HepG2 (cell line): ENCODE measurements around the gene CAST. TPM values are rescaled to one million over a fixed set of nuclear protein-coding genes. Genes with fewer than 3 reads are reported as not detected.
"Not testable (repeated sequence)": the region's sequence is repeated elsewhere in the genome, so short reads cannot be mapped to it uniquely, and the experiment has no call there.

ENCODE experiments used
- ATAC-seq: fragments of 200-7000 bp; cut with Tn5 transposase; 3 replicates; pipeline ENCODE4 v1.9.1; 2020; ENCODE audit warnings: mild to moderate bottlenecking, moderate library complexity
- BruUV-seq: library from RNA; stranded (reverse); fragments of 400-500 nt; replicated peaks from 2 replicates; lab custom pipeline; 2021; lab: Mats Ljungman, UMichigan
- CTCF ChIA-PET: fragments of 300-600 bp; formaldehyde crosslinking; extraction: SDS; loops from one replicate; lab custom pipeline; 2021; ENCODE audit warnings: low total read pairs, inconsistent platforms, low intra/inter-chr PET ratio; lab: Yijun Ruan, JAX
- POLR2A ChIA-PET: fragments of 350-600 bp; sonication (Branson Sonifier 250); formaldehyde crosslinking; loops from one replicate; lab custom pipeline; 2020; ENCODE audit warnings: antibody characterized with exemption, inconsistent platforms; lab: Yijun Ruan, JAX
- DNase-seq: peaks from one replicate; pipeline ENCODE4 v3.0.0-alpha.2; 2015; ENCODE audit warnings: low spot score
- FAIRE-seq: peaks from 3 replicates; lab custom pipeline; 2011; peaks lifted over from hg19 to GRCh38; lab: Jason Lieb, UNC
- H2AFZ ChIP-seq: one replicate; pipeline ENCODE4 v1.6.1; 2011; ENCODE audit warnings: low read length, inconsistent platforms
- H3K27ac ChIP-seq: fragments of 300-600 bp; 3 replicates; pipeline ENCODE4 v1.8.0; 2011; ENCODE audit warnings: mixed run types, mild to moderate bottlenecking, mixed read lengths, low read length, inconsistent platforms; ENCODE audit not compliant: insufficient read depth; ENCODE audit errors: extremely low read length
- H3K27me3 ChIP-seq, 2 experiments: fragments of 200-600 bp in 1 of 2; 2 replicates in 1 of 2; 3 replicates in 1 of 2; pipeline versions ENCODE4 v1.6.0 to v1.8.0; 2011; ENCODE audit warnings: low read length in 2 of 2, mild to moderate bottlenecking in 2 of 2, moderate library complexity in 2 of 2, inconsistent platforms in 1 of 2; ENCODE audit not compliant: insufficient read depth in 2 of 2, control insufficient read depth in 1 of 2
- H3K36me3 ChIP-seq, 2 experiments: fragments of 200-600 bp in 1 of 2; replicated peaks in 1 of 2; 2 replicates in 1 of 2; 3 replicates in 1 of 2; pipeline versions ENCODE4 v1.5.1 to v1.8.0; 2011; ENCODE audit warnings: low read length in 2 of 2, inconsistent platforms in 1 of 2; ENCODE audit not compliant: insufficient read depth in 2 of 2, control insufficient read depth in 1 of 2
- H3K4me1 ChIP-seq: 2 replicates; pipeline ENCODE4 v1.5.1; 2012; ENCODE audit warnings: low read length, inconsistent platforms; ENCODE audit not compliant: insufficient read depth
- H3K4me2 ChIP-seq: 2 replicates; pipeline ENCODE4 v1.6.0; 2011; ENCODE audit warnings: low read depth, low read length, inconsistent platforms
- H3K4me3 ChIP-seq, 3 experiments: fragments of 200-600 bp in 1 of 3; sonication (generic), shearing (Covaris generic) in 1 of 3; replicated peaks in 1 of 3; 2 replicates each; pipeline ENCODE4 v1.5.1; 2011 to 2016; ENCODE audit warnings: low read length in 3 of 3, inconsistent platforms in 2 of 3, low read depth in 2 of 3, mild to moderate bottlenecking in 2 of 3, control low read depth in 1 of 3, mixed read lengths in 1 of 3; ENCODE audit not compliant: insufficient read depth in 1 of 3
- H3K79me2 ChIP-seq: one replicate; pipeline ENCODE4 v1.6.1; 2011; ENCODE audit warnings: low read length, inconsistent platforms; ENCODE audit not compliant: insufficient read depth
- H3K9ac ChIP-seq: 2 replicates; pipeline ENCODE4 v1.6.0; 2011; ENCODE audit warnings: mild to moderate bottlenecking, low read depth, low read length, inconsistent platforms; ENCODE audit not compliant: insufficient read depth
- H3K9me3 ChIP-seq: 2 replicates; pipeline ENCODE4 v1.5.1; 2012; ENCODE audit warnings: mild to moderate bottlenecking, low read length
- H4K20me1 ChIP-seq: 2 replicates; pipeline ENCODE4 v1.6.0; 2011; ENCODE audit warnings: inconsistent platforms, mild to moderate bottlenecking, low read length, moderate library complexity; ENCODE audit not compliant: insufficient read depth
- SRSF9 ChIP-seq: fragments of 200-400 bp; formaldehyde crosslinking; IDR thresholded peaks from 2 replicates; pipeline ENCODE4 v1.6.1; 2018; ENCODE audit warnings: borderline replicate concordance, mild to moderate bottlenecking, low read depth, low read length; ENCODE audit not compliant: insufficient read depth, poor library complexity, severe bottlenecking
- ZBTB43 ChIP-seq: sonication (generic); formaldehyde crosslinking; conservative IDR thresholded peaks from 2 replicates; pipeline ENCODE4 v1.4.0; 2020; ENCODE audit warnings: missing genetic modification reagents
- WGBS: methylation state at CpG from one replicate; pipeline ENCODE4 v1.1.6; 2017; ENCODE audit warnings: low lambda C conversion rate; 5-methylcytosine and 5-hydroxymethylcytosine counted together
- in situ Hi-C: cut with HindIII; loops from 2 replicates; pipeline ENCODE4 v1.10.0; 2017; ENCODE audit warnings: low pct_unique_long_range_greater_than_20kb; ENCODE audit not compliant: extremely low pct_ligation_motif_present
- intact Hi-C: fragments of 100-400 bp; cut with micrococcal nuclease; formaldehyde crosslinking; loops from one replicate; pipeline ENCODE4 v1.10.0; 2022; ENCODE audit not compliant: unreplicated experiment
- polyA plus RNA-seq, 8 experiments: library from polyadenylated mRNA; depleted of rRNA in 3 of 8; stranded (reverse) in 7 of 8; unstranded in 1 of 8; fragments of >200 nt; fragmentation: Illumina TruSeq in 4 of 8; extraction: Trizol in 4 of 8; gene quantifications; 2 replicates each; pipeline versions ENCODE4 v1.2.1 to v1.2.3, GENCODE V29; 2011 to 2016; ENCODE audit warnings: low read depth in 4 of 8, missing spikeins in 1 of 8, mixed read lengths in 1 of 8; ENCODE audit not compliant: insufficient read depth in 1 of 8
- total RNA-seq, 5 experiments: library from RNA; depleted of rRNA; stranded (reverse); fragments of >200 nt; fragmentation: Illumina TruSeq; extraction: Trizol; gene quantifications; 2 replicates each; pipeline ENCODE4 v1.2.3, GENCODE V29; 2016; ENCODE audit warnings: low read depth in 1 of 5

CAST gene
- total and polyA plus RNA-seq, 2 of the 13 experiments (the other 11 are each of a cell fraction or from before 2014, with no cell fraction given): 42.1 to 67.6 TPM

GRCh38 chr5:96616801-96617200 is 45.4 kb upstream of the CAST start:
- FAIRE-seq: no peak
- H3K4me3 ChIP-seq: no peak overlapping the region
- intact Hi-C loops: no loop called here

GRCh38 chr5:96618311-96619016 is 43.7 kb upstream of the CAST start:
- H3K27ac ChIP-seq, H3K4me3 ChIP-seq, BruUV-seq, H2AFZ ChIP-seq, POLR2A ChIA-PET, FAIRE-seq, H3K9me3 ChIP-seq, H3K36me3 ChIP-seq, ATAC-seq, intact Hi-C loops, H3K4me2 ChIP-seq, H3K27me3 ChIP-seq, CTCF ChIA-PET, H3K79me2 ChIP-seq, H3K9ac ChIP-seq, H4K20me1 ChIP-seq, DNase-seq: not testable (repeated sequence)
- in situ Hi-C loops: loop anchor here (25.0 kb wide), 1 partner anchor 544 kb away; no protein-coding TSS in a partner anchor
- WGBS: 81% methylated on average over 19 of the region's 30 CpGs
- peaks cover 20% of the 10 kb centered on the region for H3K4me1 ChIP-seq

More at GRCh38 chr5:96616801-96617200, 45.4 kb upstream of the CAST start:
- Histone ChIP-seq H3K9ac (no peak overlapping the region), H3K4me1 (peaks cover 21% of the 10 kb centered on the region), H3K27me3 (no peaks in the 10 kb centered on the region), H4K20me1 (no peaks in the 10 kb centered on the region), H3K36me3 (no peaks in the 10 kb centered on the region), H3K9me3 (no peaks in the 10 kb centered on the region), H2AFZ (no peak overlapping the region), H3K4me2 (no peak overlapping the region), H3K27ac (no peak overlapping the region), H3K79me2 (no peaks in the 10 kb centered on the region)
- ATAC-seq (no peak), DNase-seq (no peak)
- CTCF ChIA-PET: no interaction called here
- no TSS peak for BruUV-seq
- WGBS: 72% methylated on average over 3 of the region's 3 CpGs
- in situ Hi-C loops: loop anchor here (25.0 kb wide), 1 partner anchor 546 kb away; no protein-coding TSS in a partner anchor
- TF ChIP-seq ZBTB43 (no peak), SRSF9 (no peak)
- POLR2A ChIA-PET: no interaction called here
